Mesenchymal stem cell (in vitro differentiated cells and primary cell): ENCODE results near the gene EPB42.
A peak's percentile ranks its signal among the peaks of the same experiment; 100 is the strongest.

Experiments used
- DNase-seq: peaks from one replicate; pipeline ENCODE4 v3.0.0-alpha.2; 2013
- H2AFZ ChIP-seq: one replicate; pipeline ENCODE4 v1.6.1; 2013; ENCODE audit warnings: low read depth, mild to moderate bottlenecking, control low read depth, inconsistent platforms, low read length, moderate library complexity
- H2AK5ac ChIP-seq: 2 replicates; pipeline ENCODE4 v1.6.1; 2013; ENCODE audit warnings: low read length, moderate library complexity, mild to moderate bottlenecking, inconsistent platforms; ENCODE audit not compliant: severe bottlenecking
- H2BK120ac ChIP-seq: one replicate; pipeline ENCODE4 v1.6.1; 2013; ENCODE audit warnings: low read depth, mild to moderate bottlenecking, inconsistent platforms, low read length, moderate library complexity
- H2BK12ac ChIP-seq, 2 experiments: one replicate each; pipeline ENCODE4 v1.6.1; 2013; ENCODE audit warnings: inconsistent platforms in 2 of 2, low read length in 2 of 2, mild to moderate bottlenecking in 2 of 2, moderate library complexity in 2 of 2, control low read depth in 1 of 2
- H2BK15ac ChIP-seq: one replicate; pipeline ENCODE4 v1.6.1; 2013; ENCODE audit warnings: mild to moderate bottlenecking, low read depth, inconsistent platforms; ENCODE audit not compliant: poor library complexity, severe bottlenecking
- H2BK5ac ChIP-seq: 2 replicates; pipeline ENCODE4 v1.6.1; 2013; ENCODE audit warnings: low read depth, mild to moderate bottlenecking, low read length, control low read depth, inconsistent platforms; ENCODE audit not compliant: poor library complexity, severe bottlenecking
- H3K14ac ChIP-seq, 2 experiments: one replicate each; pipeline ENCODE4 v1.6.1; 2013; ENCODE audit warnings: inconsistent platforms in 2 of 2, low read length in 2 of 2, control low read depth in 1 of 2, mild to moderate bottlenecking in 1 of 2, moderate library complexity in 1 of 2
- H3K18ac ChIP-seq, 2 experiments: one replicate each; pipeline ENCODE4 v1.6.1; 2013; ENCODE audit warnings: inconsistent platforms in 2 of 2, low read length in 2 of 2, control low read depth in 1 of 2, low read depth in 1 of 2, mild to moderate bottlenecking in 1 of 2
- H3K23ac ChIP-seq, 2 experiments: one replicate each; pipeline ENCODE4 v1.6.1; 2013; ENCODE audit warnings: inconsistent platforms in 2 of 2, low read length in 2 of 2, mild to moderate bottlenecking in 2 of 2, moderate library complexity in 2 of 2, control low read depth in 1 of 2
- H3K27ac ChIP-seq: 2 replicates; pipeline ENCODE4 v1.5.1; 2013; ENCODE audit warnings: mild to moderate bottlenecking, moderate library complexity, low read length, control low read depth, inconsistent platforms; ENCODE audit not compliant: poor library complexity, severe bottlenecking
- H3K27me3 ChIP-seq, 2 experiments: 2 replicates each; pipeline versions ENCODE4 v1.6.1 to v1.7.0; 2013; ENCODE audit warnings: low read length in 2 of 2, mild to moderate bottlenecking in 2 of 2, moderate library complexity in 2 of 2, control low read depth in 1 of 2, inconsistent platforms in 1 of 2; ENCODE audit not compliant: control insufficient read depth in 1 of 2, insufficient read depth in 1 of 2
- H3K36me3 ChIP-seq, 2 experiments: 2 replicates each; pipeline versions ENCODE4 v1.6.1 to v1.7.0; 2013; ENCODE audit warnings: low read length in 2 of 2, control low read depth in 1 of 2, inconsistent platforms in 1 of 2, low read depth in 1 of 2, mild to moderate bottlenecking in 1 of 2; ENCODE audit not compliant: insufficient read depth in 2 of 2, control insufficient read depth in 1 of 2
- H3K4ac ChIP-seq, 2 experiments: one replicate each; pipeline ENCODE4 v1.6.1; 2013; ENCODE audit warnings: inconsistent platforms in 2 of 2, low read length in 2 of 2, mild to moderate bottlenecking in 2 of 2, moderate library complexity in 2 of 2, control low read depth in 1 of 2, low read depth in 1 of 2
- H3K4me1 ChIP-seq: 2 replicates; pipeline ENCODE4 v1.6.1; 2013; ENCODE audit warnings: low read depth, low read length, control low read depth; ENCODE audit not compliant: control insufficient read depth, insufficient read depth
- H3K4me2 ChIP-seq: 2 replicates; pipeline ENCODE4 v1.6.1; 2013; ENCODE audit warnings: low read length, mild to moderate bottlenecking, inconsistent platforms; ENCODE audit not compliant: poor library complexity, severe bottlenecking
- H3K4me3 ChIP-seq, 2 experiments: 2 replicates each; pipeline versions ENCODE4 v1.5.1 to v1.7.0; 2013; ENCODE audit warnings: low read length in 2 of 2, mild to moderate bottlenecking in 2 of 2, control low read depth in 1 of 2, low read depth in 1 of 2; ENCODE audit not compliant: insufficient read depth in 1 of 2
- H3K79me1 ChIP-seq: replicated peaks from 2 replicates; pipeline ENCODE4 v1.6.1; 2013; ENCODE audit warnings: mild to moderate bottlenecking, control low read depth, low read length, inconsistent platforms; ENCODE audit not compliant: poor library complexity, severe bottlenecking
- H3K9ac ChIP-seq: 2 replicates; pipeline ENCODE4 v1.7.0; 2013; ENCODE audit warnings: mild to moderate bottlenecking, low read length, moderate library complexity
- H3K9me3 ChIP-seq: 2 replicates; pipeline ENCODE4 v1.7.0; 2013; ENCODE audit warnings: mild to moderate bottlenecking, low read length; ENCODE audit not compliant: control insufficient read depth
- H4K8ac ChIP-seq: one replicate; pipeline ENCODE4 v1.6.1; 2013; ENCODE audit warnings: inconsistent platforms, mild to moderate bottlenecking, low read length, moderate library complexity
- H4K91ac ChIP-seq: one replicate; pipeline ENCODE4 v1.6.1; 2013; ENCODE audit warnings: mild to moderate bottlenecking, low read length, inconsistent platforms
- WGBS: methylation state at CpG from one replicate; pipeline ENCODE4 v1.1.7; 2013; ENCODE audit warnings: mixed read lengths; 5-methylcytosine and 5-hydroxymethylcytosine counted together

EPB42 gene

DNA sequence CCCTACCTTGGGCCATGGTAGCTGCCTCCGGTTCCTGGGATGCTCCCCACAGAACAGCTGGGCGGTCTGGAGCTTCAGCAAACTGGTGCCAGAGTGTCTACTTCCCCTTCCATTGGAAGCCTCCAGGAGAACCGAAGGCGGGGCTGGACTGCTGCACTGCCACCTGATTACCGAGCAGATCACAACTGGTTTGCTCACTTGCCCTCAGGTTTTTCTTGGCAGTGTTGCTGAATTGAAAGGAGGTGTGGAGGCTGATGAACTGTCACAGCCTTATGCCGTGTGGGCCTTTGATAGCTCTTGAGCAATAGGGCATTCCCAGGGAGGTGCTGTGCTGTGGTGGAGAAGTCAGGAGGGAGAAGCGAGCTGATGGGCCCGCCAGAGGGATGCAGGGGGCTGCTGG lies 46.0 kb upstream of the EPB42 start, which contains the start of gene TGM5:
TGM5 (minus strand) TSS at position 95 of the 400 bp plus-strand sequence; CDS start at position 16, 79 bp downstream.
- Histone ChIP-seq H3K18ac (no peak within 1 kb of the TSS), H3K79me1 (no peaks in the 10 kb centered on the region), H3K36me3 (no peaks in the 10 kb centered on the region), H4K91ac (no peak within 1 kb of the TSS), H3K9ac (no peak within 1 kb of the TSS), H2AFZ (no peak within 1 kb of the TSS), H3K9me3 (no peaks in the 10 kb centered on the region), H2BK5ac (no peak within 1 kb of the TSS), H2BK12ac (no peak within 1 kb of the TSS), H3K4me3 (no peak within 1 kb of the TSS), H2BK120ac (no peak within 1 kb of the TSS), H3K4ac (no peak within 1 kb of the TSS), H4K8ac (no peak within 1 kb of the TSS), H2AK5ac (no peak within 1 kb of the TSS), H3K14ac (peak within 1 kb of the TSS in 1 of 2 experiments; percentile 22), H3K23ac (no peak within 1 kb of the TSS), H3K4me1 (no peaks in the 10 kb centered on the region), H3K4me2 (no peak within 1 kb of the TSS), H3K27ac (no peak within 1 kb of the TSS), H3K27me3 (peaks cover 56 to 78% of the 10 kb centered on the region in 2 experiments), H2BK15ac (no peak within 1 kb of the TSS)
- WGBS, result 84% methylated on average over 8 of the region's 8 CpGs
- DNase-seq, result no peak

- Histone ChIP-seq H3K18ac (no peak overlapping the region), H3K23ac (no peak overlapping the region), H3K4me3 (no peak overlapping the region), H4K8ac (no peak overlapping the region), H3K4ac (no peak overlapping the region), H3K27ac (no peak overlapping the region), H2BK12ac (no peak overlapping the region), H2AK5ac (no peak overlapping the region), H3K9me3 (no peaks in the 10 kb centered on the region), H3K36me3 (no peaks in the 10 kb centered on the region), H3K27me3 (peaks cover 56 to 82% of the 10 kb centered on the region in 2 experiments), H2BK5ac (no peak overlapping the region), H2BK15ac (no peak overlapping the region), H4K91ac (no peak overlapping the region), H3K79me1 (no peaks in the 10 kb centered on the region), H3K9ac (no peak overlapping the region), H3K14ac (no peak overlapping the region), H2AFZ (no peak overlapping the region), H3K4me2 (no peak overlapping the region), H3K4me1 (no peaks in the 10 kb centered on the region), H2BK120ac (no peak overlapping the region)
- WGBS, result 94% methylated on average over 2 of the region's 2 CpGs
- no peak for DNase-seq
Measured at GRCh38 chr15:43266386-43266785, 45.6 kb upstream of the EPB42 start.

DNA sequence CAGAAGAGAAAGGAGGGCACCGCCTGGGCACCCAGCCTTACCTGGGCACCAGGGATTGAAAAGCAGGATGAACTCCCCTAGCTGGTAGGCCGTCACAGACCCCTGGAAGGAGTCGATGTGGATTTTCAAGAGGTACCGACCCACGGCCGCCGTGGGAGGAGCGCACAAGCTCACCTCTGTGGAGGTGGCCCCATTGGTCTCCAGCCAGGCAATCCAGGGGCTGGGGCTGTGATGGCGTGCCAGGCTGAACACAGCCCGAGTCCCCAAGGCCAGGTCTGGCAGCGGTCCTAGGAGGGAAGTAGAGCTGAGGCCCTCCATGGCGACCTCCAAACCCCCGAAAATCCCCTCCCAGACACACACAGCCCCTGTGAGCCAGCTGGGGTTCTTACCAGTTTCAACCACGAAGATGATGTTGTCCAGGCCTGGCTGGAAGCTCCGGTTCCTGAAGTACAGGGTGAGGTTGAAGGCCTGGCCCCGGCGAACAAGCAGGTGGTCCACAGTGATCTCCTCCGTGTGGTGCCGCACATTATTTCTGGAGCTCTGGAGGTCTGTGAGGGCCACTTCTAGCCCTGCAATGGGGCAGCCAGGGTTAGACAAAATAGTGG lies 39.3 kb upstream of the EPB42 start:
- H3K9ac ChIP-seq, result no peak overlapping the region

GRCh38 chr15:43258781-43259180 lies 38.0 kb upstream of the EPB42 start:
- H3K18ac ChIP-seq, result no peak overlapping the region
- no peak overlapping the region for H4K91ac ChIP-seq
- 88% methylated on average over 6 of the region's 8 CpGs for WGBS
- no peak overlapping the region for H3K9ac ChIP-seq
- no peak overlapping the region for H3K23ac ChIP-seq
- peaks cover 9 to 71% of the 10 kb centered on the region in 2 experiments for H3K27me3 ChIP-seq
- no peak overlapping the region for H2BK15ac ChIP-seq
- H2AK5ac ChIP-seq, result no peak overlapping the region
- H3K4ac ChIP-seq, result no peak overlapping the region
- no peak overlapping the region for H3K14ac ChIP-seq
- no peaks in the 10 kb centered on the region for H3K36me3 ChIP-seq
- H2BK5ac ChIP-seq, result no peak overlapping the region
- H3K4me2 ChIP-seq, result no peak overlapping the region
- no peak overlapping the region for H3K4me3 ChIP-seq
- H2AFZ ChIP-seq, result no peak overlapping the region
- peaks cover 3% of the 10 kb centered on the region for H3K4me1 ChIP-seq
- H4K8ac ChIP-seq, result no peak overlapping the region
- H3K27ac ChIP-seq, result no peak overlapping the region
- H2BK120ac ChIP-seq, result no peak overlapping the region
- H3K9me3 ChIP-seq, result no peaks in the 10 kb centered on the region
- DNase-seq, result no peak
- no peak overlapping the region for H2BK12ac ChIP-seq
- H3K79me1 ChIP-seq, result no peaks in the 10 kb centered on the region

More for the DNA sequence above, 39.3 kb upstream of the EPB42 start:
- H2BK120ac ChIP-seq, result no peak overlapping the region
- H3K36me3 ChIP-seq, result no peaks in the 10 kb centered on the region
- H3K9me3 ChIP-seq, result no peaks in the 10 kb centered on the region
- no peak overlapping the region for H3K27ac ChIP-seq
- H2BK15ac ChIP-seq, result no peak overlapping the region
- H3K79me1 ChIP-seq, result no peaks in the 10 kb centered on the region
- H3K23ac ChIP-seq, result no peak overlapping the region
- no peak overlapping the region for H4K91ac ChIP-seq
- no peak overlapping the region for H3K18ac ChIP-seq
- 88% methylated on average over 19 of the region's 19 CpGs for WGBS
- no peak overlapping the region for H3K4ac ChIP-seq
- no peak overlapping the region for H2BK5ac ChIP-seq
- H3K27me3 ChIP-seq, result peaks cover 12 to 65% of the 10 kb centered on the region in 2 experiments
- no peak overlapping the region for H3K4me2 ChIP-seq
- H2AK5ac ChIP-seq, result no peak overlapping the region
- no peak overlapping the region for H2AFZ ChIP-seq
- H3K14ac ChIP-seq, result no peak overlapping the region
- no peak overlapping the region for H2BK12ac ChIP-seq
- no peaks in the 10 kb centered on the region for H3K4me1 ChIP-seq
- H4K8ac ChIP-seq, result no peak overlapping the region
- DNase-seq, result no peak
- no peak overlapping the region for H3K4me3 ChIP-seq
